Measurements from ENCODE around the gene TUNAR.

DNA sequence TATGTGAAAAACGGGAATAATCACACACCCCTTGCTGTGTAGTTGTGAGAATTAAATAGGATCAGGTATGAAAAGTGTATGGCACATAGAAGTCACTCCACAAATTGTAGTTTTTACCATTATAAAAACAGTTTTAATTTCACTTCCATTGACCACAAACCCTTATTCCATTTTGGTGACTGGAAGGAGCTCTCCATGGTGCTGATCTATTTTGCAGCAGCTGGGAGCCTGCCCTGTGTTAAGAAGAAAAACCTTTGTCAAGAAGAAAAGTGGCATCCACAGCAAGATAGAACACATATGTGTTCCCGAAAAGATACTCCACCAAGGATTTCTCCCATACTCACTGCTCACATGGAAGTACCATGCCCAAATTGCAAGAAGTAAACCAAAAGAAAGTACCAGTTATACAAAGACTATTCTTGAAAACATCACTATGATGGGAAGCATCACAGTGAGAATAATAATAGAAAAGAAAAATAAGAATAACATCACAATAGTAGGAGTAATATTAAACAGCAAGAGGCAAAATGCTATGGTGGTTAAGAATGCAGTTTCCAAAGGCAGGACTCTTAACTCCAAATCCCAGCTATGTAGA, 58.7 kb downstream of the TUNAR start:
- TF ChIP-seq POU2F2 (IDR thresholded peaks at IDR 0.05; ENCODE audit: low read depth, low read length) (no peak), POLR2AphosphoS5 (IDR thresholded peaks at IDR 0.05; ENCODE audit: low read depth, low read length) (no peak), POLR2A (IDR thresholded peaks at IDR 0.05; ENCODE audit: low read depth, low read length) (no peak), SPI1 (IDR thresholded peaks at IDR 0.05; ENCODE audit: low read depth, low read length) (no peak), PAX5 (IDR thresholded peaks at IDR 0.05; ENCODE audit: insufficient read depth, low read length, severe bottlenecking) (no peak), TAF1 (IDR thresholded peaks at IDR 0.05; ENCODE audit: low read depth, low read length) (no peak)

All from GM12891 (cell line).